ENCODE data around the gene CASKIN1.

CASKIN1 gene

DNA sequence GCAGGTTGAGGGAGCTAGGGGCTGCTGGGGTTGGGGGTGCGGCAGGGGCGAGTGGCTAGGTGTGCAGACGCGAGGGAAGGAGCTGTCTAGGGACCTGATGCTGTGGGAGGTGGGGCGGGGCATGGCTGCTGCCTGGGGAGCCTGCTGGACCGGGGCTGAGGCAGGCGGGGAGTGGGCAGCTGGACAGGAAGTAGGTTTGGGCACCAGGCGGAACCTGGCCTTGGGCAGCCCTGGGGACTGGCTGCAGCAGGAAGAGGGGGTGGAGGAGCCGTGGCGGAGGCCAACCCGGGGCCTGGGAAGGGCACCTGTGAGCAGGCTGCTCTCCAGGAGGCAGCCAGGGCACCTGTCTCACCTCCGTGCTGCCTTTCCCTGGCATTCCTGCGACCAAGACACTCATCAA is 34.0 kb upstream of the CASKIN1 start:
- DNase-seq (ENCODE audit: low spot score): no peak
- H3K27ac ChIP-seq: no peak overlapping the region
- no peak overlapping the region for H3K4me3 ChIP-seq
- TF ChIP-seq, protein P1, sequence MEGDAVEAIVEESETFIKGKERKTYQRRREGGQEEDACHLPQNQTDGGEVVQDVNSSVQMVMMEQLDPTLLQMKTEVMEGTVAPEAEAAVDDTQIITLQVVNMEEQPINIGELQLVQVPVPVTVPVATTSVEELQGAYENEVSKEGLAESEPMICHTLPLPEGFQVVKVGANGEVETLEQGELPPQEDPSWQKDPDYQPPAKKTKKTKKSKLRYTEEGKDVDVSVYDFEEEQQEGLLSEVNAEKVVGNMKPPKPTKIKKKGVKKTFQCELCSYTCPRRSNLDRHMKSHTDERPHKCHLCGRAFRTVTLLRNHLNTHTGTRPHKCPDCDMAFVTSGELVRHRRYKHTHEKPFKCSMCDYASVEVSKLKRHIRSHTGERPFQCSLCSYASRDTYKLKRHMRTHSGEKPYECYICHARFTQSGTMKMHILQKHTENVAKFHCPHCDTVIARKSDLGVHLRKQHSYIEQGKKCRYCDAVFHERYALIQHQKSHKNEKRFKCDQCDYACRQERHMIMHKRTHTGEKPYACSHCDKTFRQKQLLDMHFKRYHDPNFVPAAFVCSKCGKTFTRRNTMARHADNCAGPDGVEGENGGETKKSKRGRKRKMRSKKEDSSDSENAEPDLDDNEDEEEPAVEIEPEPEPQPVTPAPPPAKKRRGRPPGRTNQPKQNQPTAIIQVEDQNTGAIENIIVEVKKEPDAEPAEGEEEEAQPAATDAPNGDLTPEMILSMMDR (IDR thresholded peaks at IDR 0.05): no peak

DNA sequence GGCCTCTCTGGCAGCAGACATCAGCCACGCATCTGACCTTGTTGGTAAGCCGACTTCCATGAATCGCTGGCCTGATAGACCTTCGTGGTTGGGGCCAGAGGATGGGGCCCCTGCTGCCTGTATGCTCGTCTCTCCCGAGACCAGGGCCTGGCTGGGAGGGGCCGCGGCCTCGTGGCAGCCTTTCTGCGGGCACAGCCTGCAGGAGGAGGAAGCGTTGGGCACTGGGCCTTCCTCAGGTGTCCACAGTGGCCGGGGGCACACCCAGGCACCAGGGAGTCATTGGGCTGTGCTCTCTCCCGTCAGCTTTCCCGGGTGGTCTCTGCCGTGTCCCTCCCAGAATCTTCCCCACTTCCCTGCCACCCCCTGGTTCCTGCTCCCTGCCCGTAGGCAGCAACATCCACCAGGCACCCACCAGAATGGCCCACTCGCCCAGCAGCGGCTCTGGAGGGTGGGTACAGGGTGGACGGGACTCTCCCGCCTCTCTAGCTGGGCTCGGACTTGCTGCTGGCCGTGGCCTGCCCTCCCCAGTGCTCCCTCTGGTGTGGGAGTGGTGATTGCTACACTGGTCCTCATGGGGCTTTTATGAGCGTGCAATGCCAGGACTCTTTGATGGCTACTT is 33.3 kb upstream of the CASKIN1 start:
- TF ChIP-seq, protein P1 (IDR thresholded peaks at IDR 0.05): no peak
- no peak for DNase-seq (ENCODE audit: low spot score)
- no peak overlapping the region for H3K27ac ChIP-seq
- no peak overlapping the region for H3K4me3 ChIP-seq

DNA sequence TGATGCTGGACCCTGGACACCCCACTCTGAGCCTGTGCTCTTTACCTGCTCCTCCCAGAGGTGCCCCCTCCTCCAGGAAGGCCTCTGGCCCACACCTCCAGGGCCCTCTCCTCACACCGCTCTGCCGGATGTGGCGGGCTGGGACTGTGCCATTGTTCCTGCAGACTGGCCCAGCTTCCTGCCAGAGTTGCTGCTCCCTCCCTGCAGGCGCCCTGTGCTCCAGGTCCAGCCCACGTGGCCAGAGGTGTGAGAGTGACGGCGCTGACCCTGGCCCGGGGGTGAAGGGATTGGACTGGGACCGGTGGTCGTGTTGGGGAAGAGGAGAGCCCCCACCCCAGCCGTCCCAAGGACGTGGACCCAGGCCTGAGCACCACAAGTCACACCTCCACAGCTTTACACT is 32.7 kb upstream of the CASKIN1 start:
- DNase-seq (ENCODE audit: low spot score): no peak
- TF ChIP-seq, protein P1 (IDR thresholded peaks at IDR 0.05): no peak
- Histone ChIP-seq H3K27ac (no peak overlapping the region), H3K4me3 (no peak overlapping the region)

DNA sequence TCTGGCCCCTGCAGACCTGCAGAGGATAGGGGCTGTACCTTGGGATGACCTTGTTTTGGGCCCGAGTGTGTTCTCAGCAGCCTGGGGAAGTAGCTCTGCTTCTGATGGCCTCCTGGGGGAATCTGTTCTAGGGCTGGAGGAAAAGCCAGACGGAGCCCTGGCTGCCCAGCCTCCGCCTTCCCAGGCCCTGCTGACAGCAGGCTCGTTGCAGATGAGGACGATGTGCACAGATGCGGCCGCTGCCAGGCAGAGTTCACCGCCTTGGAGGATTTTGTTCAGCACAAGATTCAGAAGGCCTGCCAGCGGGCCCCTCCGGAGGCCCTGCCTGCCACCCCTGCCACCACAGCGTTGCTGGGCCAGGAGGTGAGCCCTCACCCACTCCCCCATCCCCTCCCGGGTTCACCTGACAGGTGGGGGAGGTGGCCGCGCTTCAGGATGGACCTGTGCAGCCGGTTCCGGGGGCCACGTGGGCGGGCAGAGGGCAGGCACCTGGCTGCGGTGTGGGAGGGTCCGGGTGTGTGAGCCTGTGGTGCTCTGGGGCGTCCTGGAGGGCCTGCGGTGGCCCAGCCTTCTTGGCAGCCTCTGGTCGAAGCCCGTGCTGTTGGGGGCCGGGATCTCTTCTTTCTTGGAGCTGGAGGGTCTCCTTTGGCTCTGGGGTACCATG is 31.9 kb upstream of the CASKIN1 start:
- TF ChIP-seq, protein P1 (IDR thresholded peaks at IDR 0.05): no peak
- no peak for DNase-seq (ENCODE audit: low spot score)

DNA sequence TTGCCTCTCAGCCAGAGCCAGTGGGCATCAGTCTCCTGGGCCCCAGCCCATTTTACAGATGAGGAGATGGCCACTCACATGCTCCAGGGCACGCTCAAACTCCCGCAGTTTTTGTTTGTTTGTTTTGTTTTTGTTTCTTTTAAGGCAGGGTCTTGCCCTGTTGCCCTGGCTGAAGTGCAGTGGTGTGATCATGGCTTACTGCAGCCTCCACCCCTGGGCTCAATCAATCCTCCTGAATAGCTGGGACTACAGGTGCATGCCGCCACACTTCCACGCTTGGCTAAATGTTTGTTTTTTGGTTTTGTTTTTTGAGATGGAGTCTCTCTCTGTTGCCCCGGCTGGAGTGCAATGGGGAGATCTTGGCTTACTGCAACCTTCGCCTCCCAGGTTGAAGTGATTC is 30.5 kb upstream of the CASKIN1 start:
- H3K27ac ChIP-seq: no peak overlapping the region
- TF ChIP-seq, protein P1 (IDR thresholded peaks at IDR 0.05): no peak
- no peak overlapping the region for H3K4me3 ChIP-seq
- no peak for DNase-seq (ENCODE audit: low spot score)

More for the DNA sequence above, 31.9 kb upstream of the CASKIN1 start:
- Histone ChIP-seq H3K27ac (no peak overlapping the region), H3K4me3 (no peak overlapping the region)

DNA sequence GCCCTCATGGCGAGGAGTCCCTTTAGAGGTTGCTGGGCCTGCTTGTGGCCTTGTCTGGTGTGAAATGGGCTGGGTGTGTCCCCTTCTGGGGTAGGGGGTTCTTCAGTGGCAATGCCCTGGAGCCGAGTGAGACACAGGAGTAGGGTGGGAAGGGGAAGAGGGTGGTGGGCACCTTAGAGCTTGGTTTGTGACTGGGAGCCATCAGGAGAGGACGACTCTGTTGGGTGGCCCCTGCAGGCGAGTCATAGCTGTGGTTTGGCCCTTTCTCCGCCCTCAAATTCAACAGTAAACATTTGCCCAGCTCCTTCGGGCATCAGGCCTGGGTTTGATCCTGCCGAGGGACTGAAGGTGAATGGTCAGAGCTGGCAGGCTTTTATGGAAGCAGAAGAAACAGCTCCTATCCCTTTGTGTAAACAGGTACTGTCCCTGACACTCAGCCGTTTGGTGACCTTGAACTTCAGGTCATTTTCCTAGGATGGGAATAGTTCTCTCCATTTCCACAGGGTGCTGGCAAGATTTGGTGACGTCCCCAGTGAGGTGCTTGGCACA is 29.9 kb upstream of the CASKIN1 start:
- DNase-seq (ENCODE audit: low spot score): no peak
- Histone ChIP-seq H3K4me3 (no peak overlapping the region), H3K27ac (no peak overlapping the region)
- TF ChIP-seq, protein P1 (IDR thresholded peaks at IDR 0.05): no peak
